Stomach smooth muscle (tissue), 2 donors: ENCODE results near the gene PTPRM.

Experiments used
- H3K27ac ChIP-seq: one replicate; pipeline ENCODE4 v1.7.0; 2013; ENCODE audit warnings: mild to moderate bottlenecking, low read length, inconsistent platforms
- H3K27me3 ChIP-seq, 2 donors: one replicate each; pipeline ENCODE4 v1.7.0; 2013; ENCODE audit warnings: low read length in 2 of 2; ENCODE audit not compliant: insufficient read depth in 2 of 2, control insufficient read depth in 1 of 2
- H3K36me3 ChIP-seq, 2 donors: one replicate each; pipeline ENCODE4 v1.7.0; 2013; ENCODE audit warnings: low read length in 2 of 2; ENCODE audit not compliant: control insufficient read depth in 2 of 2, insufficient read depth in 2 of 2
- H3K4me1 ChIP-seq: one replicate; pipeline ENCODE4 v1.7.0; 2013; ENCODE audit warnings: low read length; ENCODE audit not compliant: control insufficient read depth, insufficient read depth
- H3K4me3 ChIP-seq, 2 donors: one replicate each; pipeline ENCODE4 v1.7.0; 2013; ENCODE audit warnings: low read length in 2 of 2
- H3K9ac ChIP-seq, 2 donors: one replicate each; pipeline ENCODE4 v1.7.0; 2013; ENCODE audit warnings: low read length in 2 of 2, mild to moderate bottlenecking in 1 of 2
- H3K9me3 ChIP-seq, 2 donors: one replicate each; pipeline ENCODE4 v1.7.0; 2013; ENCODE audit warnings: low read length in 2 of 2; ENCODE audit not compliant: control insufficient read depth in 2 of 2
- donor health status: healthy.
- donor health status: Pancreatic carcinoma.

Gene PTPRM

GRCh38 chr18:7646174-7646886 lies 79.2 kb downstream of the PTPRM start:
- no peaks in the 10 kb centered on the region for H3K36me3 ChIP-seq
- H3K9me3 ChIP-seq = no peaks in the 10 kb centered on the region
- peaks cover 7% of the 10 kb centered on the region for H3K4me1 ChIP-seq
- no peak overlapping the region for H3K27ac ChIP-seq
- H3K9ac ChIP-seq = no peak overlapping the region
- H3K4me3 ChIP-seq = no peak overlapping the region
- no peaks in the 10 kb centered on the region for H3K27me3 ChIP-seq

DNA sequence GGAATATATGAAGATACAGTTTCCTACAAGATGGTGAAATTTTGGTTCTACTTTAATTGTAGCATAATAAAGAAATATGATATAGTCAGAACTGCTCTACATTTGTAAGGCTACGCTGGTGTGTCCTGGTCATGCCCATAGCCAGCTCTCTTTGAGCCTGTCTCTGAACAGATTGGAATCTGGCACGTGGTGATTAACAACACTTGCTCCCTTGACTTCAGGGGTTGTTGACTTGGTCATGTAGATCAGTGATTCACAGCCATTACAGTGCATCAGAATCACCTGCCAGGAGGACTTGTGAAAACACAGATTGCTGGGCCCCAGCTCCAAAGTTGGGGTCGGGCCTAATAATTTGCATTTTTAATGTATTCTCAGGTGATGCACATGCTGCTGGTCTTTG lies 80.4 kb downstream of the PTPRM start:
- H3K9ac ChIP-seq = no peak overlapping the region

GRCh38 chr18:7657050-7657449 lies 89.9 kb downstream of the PTPRM start:
- peaks cover 7% of the 10 kb centered on the region for H3K4me1 ChIP-seq
- H3K9me3 ChIP-seq = no peaks in the 10 kb centered on the region
- H3K27ac ChIP-seq = no peak overlapping the region
- H3K27me3 ChIP-seq = no peaks in the 10 kb centered on the region
- no peak overlapping the region for H3K9ac ChIP-seq
- no peaks in the 10 kb centered on the region for H3K36me3 ChIP-seq
- H3K4me3 ChIP-seq = peak overlapping the region in 1 of 2 donors; percentile 44

More for the DNA sequence above, 80.4 kb downstream of the PTPRM start:
- no peaks in the 10 kb centered on the region for H3K9me3 ChIP-seq
- peaks cover 7% of the 10 kb centered on the region for H3K4me1 ChIP-seq
- H3K27ac ChIP-seq = no peak overlapping the region
- H3K27me3 ChIP-seq = no peaks in the 10 kb centered on the region
- no peaks in the 10 kb centered on the region for H3K36me3 ChIP-seq
- H3K4me3 ChIP-seq = no peak overlapping the region

- no peak overlapping the region for H3K9ac ChIP-seq
- no peaks in the 10 kb centered on the region for H3K27me3 ChIP-seq
- H3K27ac ChIP-seq = no peak overlapping the region
- H3K4me3 ChIP-seq = no peak overlapping the region
- H3K36me3 ChIP-seq = no peaks in the 10 kb centered on the region
- peaks cover 7% of the 10 kb centered on the region for H3K4me1 ChIP-seq
- no peaks in the 10 kb centered on the region for H3K9me3 ChIP-seq
Measured at GRCh38 chr18:7657937-7658336, 90.8 kb downstream of the PTPRM start.

- Histone ChIP-seq H3K36me3 (no peaks in the 10 kb centered on the region), H3K4me3 (no peak overlapping the region), H3K4me1 (peaks cover 7% of the 10 kb centered on the region), H3K27ac (no peak overlapping the region), H3K9me3 (no peaks in the 10 kb centered on the region), H3K9ac (no peak overlapping the region), H3K27me3 (no peaks in the 10 kb centered on the region)
Measured at GRCh38 chr18:7658701-7659100, 91.6 kb downstream of the PTPRM start.

DNA sequence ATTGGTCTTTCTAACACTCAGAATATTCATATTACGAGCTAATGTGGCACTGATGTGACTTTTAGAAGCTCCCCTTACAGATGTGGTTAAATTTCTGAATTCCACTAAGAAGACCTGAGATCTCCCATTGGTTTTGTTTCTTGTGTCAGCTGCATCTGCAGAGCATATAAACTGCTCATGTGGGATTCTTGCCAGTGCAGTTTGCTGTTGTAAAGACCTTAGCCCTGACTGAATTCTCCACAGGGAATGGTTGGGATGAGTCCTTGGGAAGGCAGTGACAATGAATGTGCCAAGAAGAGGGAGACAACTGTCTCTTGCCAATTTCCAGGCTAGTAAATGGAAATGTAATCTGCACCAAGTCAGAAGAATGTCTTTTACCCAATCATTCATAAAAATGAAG lies 94.1 kb downstream of the PTPRM start:
- no peak overlapping the region for H3K4me3 ChIP-seq

GRCh38 chr18:7662866-7663265 lies 95.8 kb downstream of the PTPRM start:
- no peaks in the 10 kb centered on the region for H3K27me3 ChIP-seq
- no peak overlapping the region for H3K9ac ChIP-seq
- no peak overlapping the region for H3K27ac ChIP-seq
- H3K36me3 ChIP-seq = no peaks in the 10 kb centered on the region
- no peaks in the 10 kb centered on the region for H3K9me3 ChIP-seq
- H3K4me3 ChIP-seq = no peak overlapping the region
- no peaks in the 10 kb centered on the region for H3K4me1 ChIP-seq

More for the DNA sequence above, 94.1 kb downstream of the PTPRM start:
- peaks cover 7% of the 10 kb centered on the region for H3K4me1 ChIP-seq
- no peaks in the 10 kb centered on the region for H3K27me3 ChIP-seq
- no peaks in the 10 kb centered on the region for H3K36me3 ChIP-seq
- H3K9me3 ChIP-seq = no peaks in the 10 kb centered on the region
- no peak overlapping the region for H3K9ac ChIP-seq
- H3K27ac ChIP-seq = no peak overlapping the region

DNA sequence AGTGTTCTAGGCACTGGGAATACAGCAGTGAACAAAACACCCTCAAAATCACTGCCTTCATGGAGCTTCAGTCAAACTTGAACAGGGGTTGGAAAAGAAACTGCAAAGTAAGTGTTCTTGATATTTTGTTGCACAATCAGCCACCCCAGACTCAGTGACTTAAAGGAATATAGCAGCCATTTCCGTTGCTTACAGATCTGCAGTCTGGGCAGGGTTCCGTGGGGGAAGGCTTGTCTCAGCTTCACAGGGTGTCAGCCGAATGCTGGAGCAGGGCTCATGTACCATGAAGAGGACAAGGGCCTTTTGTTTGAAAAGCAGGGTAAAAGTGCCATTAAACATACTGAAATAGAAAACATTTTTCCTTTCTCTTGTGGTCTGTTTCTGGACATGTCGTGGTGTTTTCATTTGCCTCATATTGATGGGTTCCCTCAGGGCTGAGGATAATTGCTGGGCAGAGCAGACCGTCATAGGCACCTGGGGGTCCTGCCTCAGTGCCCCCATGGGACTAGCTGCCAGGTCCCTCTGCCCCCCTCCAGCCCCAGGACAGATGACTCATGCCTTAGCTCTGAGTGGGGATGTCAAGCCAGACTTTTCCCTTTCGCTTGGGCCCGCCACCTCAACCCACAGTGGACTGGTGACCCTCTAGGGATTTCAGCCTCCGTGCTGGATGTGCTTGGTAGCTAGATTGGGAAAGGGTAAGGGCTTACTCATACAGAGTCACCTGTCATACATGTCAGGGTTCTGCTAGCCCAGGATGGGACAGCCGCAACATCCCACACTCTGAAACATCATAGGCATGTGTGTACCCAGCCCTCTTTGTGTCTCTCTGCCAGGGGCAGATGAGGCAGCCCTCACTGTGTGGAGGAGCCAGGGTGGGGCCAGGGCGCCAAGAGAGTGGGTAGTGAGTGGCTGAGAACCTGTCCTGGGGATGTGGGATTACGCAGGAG lies 96.5 kb downstream of the PTPRM start:
- Histone ChIP-seq H3K9me3 (no peaks in the 10 kb centered on the region), H3K27me3 (no peaks in the 10 kb centered on the region), H3K9ac (no peak overlapping the region), H3K27ac (no peak overlapping the region), H3K4me3 (no peak overlapping the region), H3K36me3 (no peaks in the 10 kb centered on the region), H3K4me1 (no peaks in the 10 kb centered on the region)

- no peaks in the 10 kb centered on the region for H3K4me1 ChIP-seq
- no peak overlapping the region for H3K9ac ChIP-seq
- no peak overlapping the region for H3K4me3 ChIP-seq
Measured at GRCh38 chr18:7666195-7666776, 99.2 kb downstream of the PTPRM start.

DNA sequence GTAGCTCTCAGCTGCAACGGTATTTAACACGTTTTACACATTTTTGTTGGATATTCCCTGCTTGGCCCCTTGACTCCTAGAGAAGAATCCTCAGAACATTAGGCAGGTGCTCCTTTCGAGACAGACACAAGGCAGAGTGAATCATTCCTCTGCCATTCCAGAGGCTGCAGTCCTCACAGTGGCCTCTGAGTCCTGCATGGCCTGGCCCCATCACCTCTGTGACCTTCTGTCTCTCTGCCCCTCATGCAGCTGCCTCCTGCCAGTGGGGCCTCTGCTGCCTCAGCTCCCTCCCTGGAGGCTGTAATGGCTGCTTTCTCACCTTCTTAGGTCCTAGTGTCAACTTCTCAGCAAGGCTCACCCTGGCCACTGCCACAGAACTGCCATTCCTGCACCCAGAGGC lies 101.3 kb downstream of the PTPRM start:
- no peaks in the 10 kb centered on the region for H3K9me3 ChIP-seq
- H3K4me1 ChIP-seq = no peaks in the 10 kb centered on the region
- no peaks in the 10 kb centered on the region for H3K27me3 ChIP-seq

More at GRCh38 chr18:7666195-7666776, 99.2 kb downstream of the PTPRM start:
- Histone ChIP-seq H3K36me3 (no peaks in the 10 kb centered on the region), H3K9me3 (no peaks in the 10 kb centered on the region), H3K27ac (no peak overlapping the region), H3K27me3 (no peaks in the 10 kb centered on the region)

More for the DNA sequence above, 101.3 kb downstream of the PTPRM start:
- H3K36me3 ChIP-seq = no peaks in the 10 kb centered on the region
- H3K4me3 ChIP-seq = no peak overlapping the region
- no peak overlapping the region for H3K9ac ChIP-seq
- no peak overlapping the region for H3K27ac ChIP-seq
